HAP-1 (cell line): Measurements from ENCODE around the gene HLA-DRB1.
"Not testable (repeated sequence)": the region's sequence is repeated elsewhere in the genome, so short reads cannot be mapped to it uniquely, and the experiment has no call there.

ENCODE experiments used
- DNase-seq, 2 experiments: peaks; one replicate each; pipeline ENCODE4 v3.0.0-alpha.2; 2016 to 2020; ENCODE audit warnings: low spot score in 2 of 2
- H3K27me3 ChIP-seq: fragments of 250-450 bp; sonication (Bioruptor Pico); 2 replicates; pipeline ENCODE4 v1.5.1; 2020; ENCODE audit warnings: low read depth, mild to moderate bottlenecking, moderate library complexity
- H3K36me3 ChIP-seq: fragments of 250-450 bp; sonication (Bioruptor Pico); replicated peaks from 2 replicates; pipeline ENCODE4 v1.5.1; 2020; ENCODE audit warnings: mild to moderate bottlenecking
- H3K4me1 ChIP-seq: fragments of 250-450 bp; sonication (Bioruptor Pico); 2 replicates; pipeline ENCODE4 v1.5.1; 2020; ENCODE audit warnings: mild to moderate bottlenecking
- H3K4me3 ChIP-seq: fragments of 250-450 bp; sonication (Bioruptor Pico); 2 replicates; pipeline ENCODE4 v1.5.1; 2020; ENCODE audit warnings: mild to moderate bottlenecking, moderate library complexity
- H3K9me3 ChIP-seq: fragments of 250-450 bp; sonication (Bioruptor Pico); 2 replicates; pipeline ENCODE4 v1.5.1; 2020; ENCODE audit warnings: mild to moderate bottlenecking, moderate library complexity
- in situ Hi-C: fragments of 300-500 bp; cut with MboI; formaldehyde crosslinking; loops from 3 replicates; pipeline ENCODE4 v1.14.3; 2020; ENCODE audit warnings: low sequenced_read_pairs, inconsistent platforms, mixed read lengths

Gene HLA-DRB1

GRCh38 chr6:32602383-32602782 is 12.7 kb upstream of the HLA-DRB1 start:
- Histone ChIP-seq H3K4me3 (no peak overlapping the region), H3K4me1 (no peaks in the 10 kb centered on the region), H3K36me3 (no peaks in the 10 kb centered on the region), H3K9me3 (no peaks in the 10 kb centered on the region), H3K27me3 (no peaks in the 10 kb centered on the region)
- no peak for DNase-seq
- in situ Hi-C loops = no loop called here

DNA sequence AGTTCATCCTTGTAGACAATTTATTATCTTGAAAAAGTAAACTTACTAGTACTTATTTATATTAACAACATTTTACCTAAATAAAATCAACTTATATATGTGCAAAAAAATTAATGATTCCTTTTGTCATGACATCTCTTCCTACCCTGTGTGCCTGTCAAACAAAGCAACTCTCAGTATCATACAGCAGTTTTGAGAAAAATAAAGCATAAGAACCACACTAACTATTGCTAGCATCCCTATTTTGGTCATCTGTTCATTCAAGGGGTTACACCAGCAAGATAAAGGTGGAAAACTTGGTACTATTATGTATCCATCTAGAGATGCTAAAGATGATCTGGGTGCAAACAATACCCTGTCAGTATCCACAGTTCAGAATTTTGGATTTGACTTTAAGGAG is 7.4 kb upstream of the HLA-DRB1 start:
- Histone ChIP-seq H3K36me3 (no peaks in the 10 kb centered on the region), H3K4me3 (no peak overlapping the region), H3K4me1 (no peaks in the 10 kb centered on the region), H3K9me3 (no peaks in the 10 kb centered on the region), H3K27me3 (no peaks in the 10 kb centered on the region)
- DNase-seq = no peak
- in situ Hi-C loops = loop anchor here (25.0 kb wide), 1 partner anchor 110 kb away; no protein-coding TSS in a partner anchor

DNA sequence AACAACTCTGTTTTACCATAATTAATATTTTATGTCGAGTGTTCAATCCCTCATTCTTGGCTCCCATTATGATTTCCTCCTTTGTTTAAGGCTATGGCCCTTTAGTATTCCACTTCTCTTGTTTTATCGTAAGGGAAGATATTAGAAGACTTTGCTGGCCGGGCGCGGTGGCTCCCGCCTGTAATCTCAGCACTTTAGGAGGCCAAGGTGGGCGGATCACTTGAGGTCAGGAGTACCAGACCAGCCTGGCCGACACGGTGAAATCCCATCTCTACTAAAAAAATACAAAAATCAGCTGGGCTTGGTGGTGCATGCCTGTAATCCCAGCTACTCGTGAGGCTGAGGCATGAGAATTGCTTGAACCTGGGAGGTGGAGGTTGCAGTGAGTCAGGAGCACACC is 1.1 kb upstream of the HLA-DRB1 start:
- DNase-seq, H3K36me3 ChIP-seq, H3K27me3 ChIP-seq, H3K4me3 ChIP-seq, H3K4me1 ChIP-seq, H3K9me3 ChIP-seq: not testable (repeated sequence)
- in situ Hi-C loops = loop anchor here (25.0 kb wide), 1 partner anchor 103 kb away; no protein-coding TSS in a partner anchor

DNA sequence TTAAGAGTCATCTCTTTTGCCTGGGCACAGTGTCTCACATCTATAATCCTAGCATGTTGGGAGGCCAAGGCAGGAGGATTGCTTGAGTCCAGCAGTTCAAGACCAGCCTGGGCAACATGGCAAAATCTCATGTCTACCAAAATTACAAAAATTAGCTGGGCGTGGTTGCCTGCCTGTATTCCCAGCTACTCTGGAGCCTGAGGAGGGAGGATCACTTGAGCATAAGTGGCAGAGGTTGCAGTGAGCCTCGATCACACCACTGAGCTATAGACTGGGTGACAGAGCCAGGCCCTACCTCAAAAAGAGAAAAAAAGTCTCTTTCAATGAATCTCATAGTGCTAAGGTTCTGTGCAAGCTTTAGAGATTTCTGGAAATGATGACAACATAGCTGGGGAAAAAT is 1.5 kb downstream of the HLA-DRB1 start:
- Histone ChIP-seq H3K36me3 (no peaks in the 10 kb centered on the region), H3K9me3 (no peaks in the 10 kb centered on the region), H3K4me1 (no peaks in the 10 kb centered on the region), H3K27me3 (no peaks in the 10 kb centered on the region), H3K4me3 (no peak overlapping the region)
- in situ Hi-C loops = loop anchor here (5.0 to 25.0 kb wide), 2 partner anchors 61 to 101 kb away; no protein-coding TSS in a partner anchor
- DNase-seq = no peak

DNA sequence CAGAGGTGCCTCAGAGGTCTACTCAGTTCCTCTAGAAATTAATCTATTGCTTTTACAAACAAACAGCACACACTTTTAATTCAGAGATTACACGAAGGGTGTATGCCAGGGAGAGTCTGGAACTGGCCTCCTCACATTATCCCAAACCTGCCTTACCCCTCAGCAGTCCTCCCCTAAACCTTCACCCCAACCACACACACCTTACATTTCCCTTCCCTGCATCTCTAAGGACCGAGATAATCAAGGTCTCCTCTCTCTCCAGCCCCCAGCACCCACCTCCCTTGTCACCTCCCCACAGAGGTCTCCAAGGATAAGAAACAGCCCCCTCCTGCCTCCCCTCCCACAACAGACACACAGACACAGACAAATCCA is 6.1 kb downstream of the HLA-DRB1 start:
- H3K36me3 ChIP-seq = no peaks in the 10 kb centered on the region
- DNase-seq = no peak
- in situ Hi-C loops = loop anchor here (25.0 kb wide), 1 partner anchor 96 kb away; no protein-coding TSS in a partner anchor
- H3K9me3 ChIP-seq = no peaks in the 10 kb centered on the region
- H3K27me3 ChIP-seq = no peaks in the 10 kb centered on the region
- no peak overlapping the region for H3K4me3 ChIP-seq
- no peaks in the 10 kb centered on the region for H3K4me1 ChIP-seq

GRCh38 chr6:32581315-32582095 is 8.1 kb downstream of the HLA-DRB1 start:
- in situ Hi-C loops = loop anchor here (25.0 kb wide), 1 partner anchor 94 kb away; no protein-coding TSS in a partner anchor
- no peak for DNase-seq
- Histone ChIP-seq H3K27me3 (no peaks in the 10 kb centered on the region), H3K4me1 (no peaks in the 10 kb centered on the region), H3K4me3 (no peak overlapping the region), H3K9me3 (no peaks in the 10 kb centered on the region), H3K36me3 (no peaks in the 10 kb centered on the region)

DNA sequence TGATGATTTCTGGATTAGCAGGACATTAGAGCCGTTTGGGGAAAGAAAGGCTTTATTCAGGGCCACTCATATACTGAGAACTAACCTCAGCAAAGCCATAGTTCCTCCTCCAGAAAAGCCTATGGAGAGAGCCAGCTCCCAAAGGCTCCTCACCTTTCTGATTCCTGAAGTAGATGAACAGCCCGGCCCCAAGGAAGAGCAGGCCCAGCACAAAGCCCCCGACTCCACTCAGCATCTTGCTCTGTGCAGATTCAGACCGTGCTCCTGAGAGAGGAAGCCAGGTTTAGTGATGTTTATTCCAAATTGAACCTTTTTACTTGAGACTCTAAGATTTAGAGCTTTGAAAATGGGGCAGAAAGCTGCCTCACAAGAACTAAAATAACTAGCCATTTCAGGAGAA is 9.1 kb downstream of the HLA-DRB1 start:
- no peaks in the 10 kb centered on the region for H3K4me1 ChIP-seq
- in situ Hi-C loops = loop anchor here (25.0 kb wide), 1 partner anchor 93 kb away; no protein-coding TSS in a partner anchor
- H3K27me3 ChIP-seq = no peaks in the 10 kb centered on the region
- no peaks in the 10 kb centered on the region for H3K36me3 ChIP-seq
- no peak overlapping the region for H3K4me3 ChIP-seq
- DNase-seq = no peak
- no peaks in the 10 kb centered on the region for H3K9me3 ChIP-seq

DNA sequence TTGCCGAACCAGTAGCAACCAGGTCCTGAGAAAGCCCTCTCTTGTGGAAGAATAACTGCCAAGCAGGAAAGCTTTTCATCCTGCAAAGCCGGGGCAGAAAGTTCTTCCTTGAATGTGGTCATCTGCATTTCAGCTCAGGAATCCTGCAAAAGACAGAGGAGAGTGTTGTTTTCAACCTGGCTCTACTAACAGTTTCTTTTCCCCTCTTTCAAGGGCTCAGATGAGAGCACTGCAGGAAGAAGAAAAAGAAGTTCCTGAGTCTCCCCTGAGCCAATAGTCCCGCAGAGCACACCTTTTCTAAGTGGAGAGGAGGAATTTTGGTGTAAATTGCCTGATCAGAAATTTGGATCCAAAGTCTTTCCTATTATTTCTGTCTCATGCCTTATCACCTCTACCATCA is 10.7 kb downstream of the HLA-DRB1 start:
- no peaks in the 10 kb centered on the region for H3K36me3 ChIP-seq
- no peak overlapping the region for H3K4me3 ChIP-seq
- no peaks in the 10 kb centered on the region for H3K4me1 ChIP-seq
- H3K27me3 ChIP-seq = no peaks in the 10 kb centered on the region
- DNase-seq = no peak
- no peaks in the 10 kb centered on the region for H3K9me3 ChIP-seq
- in situ Hi-C loops = loop anchor here (25.0 kb wide), 1 partner anchor 92 kb away; no protein-coding TSS in a partner anchor

DNA sequence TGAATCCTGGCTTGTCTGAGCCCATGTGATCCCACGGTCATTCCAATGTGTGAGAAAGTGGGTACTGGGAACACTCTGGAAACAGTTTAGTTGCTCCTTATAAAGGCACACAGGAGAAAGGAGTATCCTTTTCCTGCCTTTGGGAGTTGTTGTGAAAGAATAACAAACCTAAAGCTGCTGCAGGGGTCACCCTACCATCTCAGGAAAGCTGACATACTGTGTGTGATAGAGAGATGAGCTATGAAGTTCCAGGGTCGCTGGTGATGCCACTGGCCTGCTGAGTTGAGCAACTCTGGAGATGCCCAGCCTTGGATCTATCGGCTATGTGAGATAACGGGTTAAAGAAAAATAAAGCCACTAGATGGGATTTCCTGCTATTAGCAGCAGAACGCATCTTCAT is 12.2 kb downstream of the HLA-DRB1 start:
- H3K4me3 ChIP-seq, H3K9me3 ChIP-seq, H3K4me1 ChIP-seq, DNase-seq, H3K27me3 ChIP-seq, H3K36me3 ChIP-seq: not testable (repeated sequence)
- in situ Hi-C loops = loop anchor here (25.0 kb wide), 1 partner anchor 90 kb away; no protein-coding TSS in a partner anchor

GRCh38 chr6:32576250-32576649 is 13.4 kb downstream of the HLA-DRB1 start:
- no peaks in the 10 kb centered on the region for H3K9me3 ChIP-seq
- DNase-seq = no peak
- H3K4me1 ChIP-seq = no peaks in the 10 kb centered on the region
- no peak overlapping the region for H3K4me3 ChIP-seq
- no peaks in the 10 kb centered on the region for H3K36me3 ChIP-seq
- no peaks in the 10 kb centered on the region for H3K27me3 ChIP-seq
- in situ Hi-C loops = loop anchor here (25.0 kb wide), 1 partner anchor 89 kb away; no protein-coding TSS in a partner anchor

- Histone ChIP-seq H3K27me3 (no peaks in the 10 kb centered on the region), H3K4me3 (no peak overlapping the region), H3K4me1 (no peaks in the 10 kb centered on the region), H3K9me3 (no peaks in the 10 kb centered on the region), H3K36me3 (no peaks in the 10 kb centered on the region)
- DNase-seq = no peak
- in situ Hi-C loops = no loop called here
Observed at GRCh38 chr6:32570363-32570905, 19.2 kb downstream of the HLA-DRB1 start.

GRCh38 chr6:32568561-32568960 is 21.1 kb downstream of the HLA-DRB1 start:
- Histone ChIP-seq H3K27me3 (no peaks in the 10 kb centered on the region), H3K9me3 (no peaks in the 10 kb centered on the region), H3K4me1 (no peaks in the 10 kb centered on the region), H3K4me3 (no peak overlapping the region), H3K36me3 (no peaks in the 10 kb centered on the region)
- DNase-seq = no peak
- in situ Hi-C loops = no loop called here

DNA sequence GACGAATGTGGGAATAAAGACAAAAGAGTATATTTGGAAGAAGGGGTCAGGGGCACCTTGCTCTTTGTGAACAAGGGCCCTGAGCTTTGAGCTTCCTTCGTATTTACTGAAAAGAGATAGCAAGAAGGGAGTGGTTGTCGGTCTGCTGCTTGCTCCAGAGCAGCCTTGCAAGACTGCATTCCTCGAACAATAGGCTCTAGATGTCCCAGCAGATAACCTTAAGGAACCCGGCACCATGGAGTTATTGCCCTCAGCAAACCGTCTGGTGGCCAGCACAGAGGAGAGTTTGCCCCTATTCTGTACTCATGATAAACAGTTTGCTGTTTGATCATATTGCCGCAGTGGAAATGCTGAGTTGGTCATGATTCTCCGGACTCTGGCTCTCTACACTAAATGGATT is 22.7 kb downstream of the HLA-DRB1 start:
- Histone ChIP-seq H3K4me1 (no peaks in the 10 kb centered on the region), H3K36me3 (no peaks in the 10 kb centered on the region)

DNA sequence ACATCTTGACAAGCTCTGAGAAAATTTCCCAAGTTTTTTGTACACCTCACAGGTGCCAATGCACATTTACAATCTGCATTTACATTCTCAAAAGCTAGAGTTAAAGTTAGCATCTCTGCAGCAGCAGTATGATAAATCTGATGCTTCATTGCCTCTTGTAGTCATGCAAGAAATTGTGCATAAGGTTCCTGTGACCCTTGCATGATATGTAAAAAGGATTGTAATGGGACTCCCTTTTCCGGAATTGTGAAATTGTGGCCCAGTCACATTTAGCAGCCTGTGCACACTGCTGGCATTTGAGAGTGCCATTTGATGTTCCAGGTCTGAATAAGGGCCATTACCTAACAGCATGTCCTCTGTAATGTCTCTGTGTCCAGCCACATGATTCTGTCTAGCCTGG is 24.1 kb downstream of the HLA-DRB1 start:
- no peak for DNase-seq
- Histone ChIP-seq H3K36me3 (no peaks in the 10 kb centered on the region), H3K4me1 (no peaks in the 10 kb centered on the region), H3K27me3 (no peaks in the 10 kb centered on the region), H3K9me3 (no peaks in the 10 kb centered on the region), H3K4me3 (no peak overlapping the region)
- in situ Hi-C loops = no loop called here

More for the DNA sequence above, 22.7 kb downstream of the HLA-DRB1 start:
- Histone ChIP-seq H3K4me3 (no peak overlapping the region), H3K9me3 (no peaks in the 10 kb centered on the region), H3K27me3 (no peaks in the 10 kb centered on the region)
- in situ Hi-C loops = no loop called here
- no peak for DNase-seq
